T-helper 17 cell (primary cell): ENCODE data around the gene PDZRN3. TPM values are rescaled to one million over a fixed set of nuclear protein-coding genes. Genes with fewer than 3 reads are reported as not detected.

Experiments
- ATAC-seq: fragments of 150-1000 bp; cut with Tn5 transposase; 2 replicates; pipeline ENCODE4 v1.10.0; 2021; ENCODE audit warnings: mild to moderate bottlenecking, moderate library complexity
- DNase-seq, 3 donors: peaks; one replicate each; pipeline versions ENCODE4 v3.0.0 to v3.0.0-alpha.2; 2020 to 2021
- H3K9me3 ChIP-seq: one replicate; pipeline ENCODE4 v1.7.0; 2013; ENCODE audit warnings: low read length, mild to moderate bottlenecking; ENCODE audit not compliant: control insufficient read depth, poor library complexity, severe bottlenecking
- H3K27ac Mint-ChIP-seq: one replicate; pipeline ENCODE4 v1.8.0; 2022; ENCODE audit warnings: mild to moderate bottlenecking, moderate library complexity, mixed read lengths
- H3K27me3 Mint-ChIP-seq: one replicate; pipeline ENCODE4 v1.8.0; 2022; ENCODE audit warnings: mixed read lengths
- H3K36me3 Mint-ChIP-seq: one replicate; pipeline ENCODE4 v1.8.0; 2022; ENCODE audit warnings: low read depth, mixed read lengths
- H3K4me1 Mint-ChIP-seq: one replicate; pipeline ENCODE4 v1.8.0; 2022; ENCODE audit warnings: mild to moderate bottlenecking, mixed read lengths
- H3K4me3 Mint-ChIP-seq: one replicate; pipeline ENCODE4 v1.8.0; 2022; ENCODE audit warnings: mild to moderate bottlenecking, moderate library complexity, mixed read lengths
- total RNA-seq, 4 donors: library from RNA in 2 of 4; stranded (reverse) in 2 of 4; gene quantifications; one replicate each; pipeline ENCODE4 v1.2.3 and lab custom pipeline; 2022 to 2026

PDZRN3 gene
- total RNA-seq, 2 donors from 2014 or later: not detected

DNA sequence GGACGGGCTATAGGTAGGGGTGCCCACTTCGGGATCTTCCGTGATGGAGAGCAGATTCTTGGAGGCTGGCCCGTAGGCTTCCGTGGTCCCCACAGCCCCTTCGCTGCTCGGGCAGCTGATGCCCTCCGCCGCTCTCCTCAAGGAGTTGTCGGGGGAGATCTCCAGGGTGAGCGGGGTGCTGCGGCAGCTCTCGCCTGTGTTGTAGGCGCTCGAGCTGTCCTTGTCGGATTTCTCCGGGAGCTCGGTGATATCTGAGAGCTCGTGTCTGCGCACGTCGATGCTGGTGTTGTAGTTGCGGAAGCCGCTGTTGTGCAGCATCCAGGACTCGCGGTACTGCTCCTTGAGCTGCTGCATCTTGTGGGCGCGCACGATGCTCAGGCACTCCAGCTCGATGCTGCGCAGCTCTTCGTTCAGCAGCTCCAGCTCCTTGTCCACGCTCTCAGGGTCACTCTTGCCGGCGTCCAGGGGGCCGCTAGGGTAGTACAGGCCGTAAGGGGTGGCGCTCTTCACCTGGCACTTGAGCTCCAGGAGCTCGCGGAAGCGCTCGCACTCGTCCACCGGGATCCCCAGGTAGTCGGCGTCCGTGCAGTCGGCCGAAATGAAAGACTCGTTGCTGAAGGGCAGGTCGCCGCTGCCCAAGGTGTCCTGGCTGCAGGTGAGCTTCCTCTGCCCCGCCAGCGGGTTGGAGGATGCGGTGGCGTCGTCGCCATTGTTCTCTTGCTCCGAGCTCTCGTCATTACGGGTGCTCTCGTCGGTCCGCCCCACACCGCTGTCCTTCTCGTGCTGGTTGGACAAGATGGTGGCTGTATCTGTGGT is 240.4 kb downstream of the PDZRN3 start:
- no peaks in the 10 kb centered on the region for H3K36me3 Mint-ChIP-seq
- DNase-seq: no peak
- no peak overlapping the region for H3K4me3 Mint-ChIP-seq
- H3K9me3 ChIP-seq: no peaks in the 10 kb centered on the region
- H3K4me1 Mint-ChIP-seq: no peaks in the 10 kb centered on the region
- no peak for ATAC-seq
- H3K27me3 Mint-ChIP-seq: no peaks in the 10 kb centered on the region
- no peak overlapping the region for H3K27ac Mint-ChIP-seq

DNA sequence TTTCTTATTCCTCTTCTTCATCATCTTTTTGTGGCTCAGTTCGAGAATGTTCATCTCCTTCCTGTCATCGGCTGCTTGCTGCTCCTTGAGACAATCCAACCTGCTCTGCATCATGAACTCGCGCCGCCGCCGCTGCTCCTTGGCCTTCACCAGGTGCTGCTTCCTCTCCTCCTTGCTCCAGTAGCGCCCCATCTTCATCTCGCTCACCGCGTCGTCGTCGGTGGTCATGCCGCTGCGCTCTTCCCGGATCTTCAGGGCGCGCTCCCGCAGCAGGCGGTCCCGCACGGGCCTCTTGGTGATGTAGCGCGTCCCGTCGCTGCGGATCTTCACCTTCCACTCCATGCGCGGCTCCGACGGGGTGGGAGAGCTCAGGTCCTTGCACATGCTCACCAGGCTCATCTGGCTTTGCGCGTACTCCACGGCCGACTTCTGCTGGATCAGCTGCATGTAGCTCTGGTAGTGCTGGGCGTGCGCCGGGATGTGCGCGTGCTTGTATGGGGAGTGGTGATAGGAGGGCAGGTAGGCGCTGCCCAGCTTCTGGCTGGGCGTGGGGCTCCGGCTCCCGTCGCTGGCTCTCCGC is 241.2 kb downstream of the PDZRN3 start:
- H3K4me1 Mint-ChIP-seq: no peaks in the 10 kb centered on the region
- ATAC-seq (no peak), DNase-seq (no peak)
- H3K36me3 Mint-ChIP-seq: no peaks in the 10 kb centered on the region
- no peaks in the 10 kb centered on the region for H3K27me3 Mint-ChIP-seq
- no peak overlapping the region for H3K4me3 Mint-ChIP-seq
- H3K27ac Mint-ChIP-seq: no peak overlapping the region
- no peaks in the 10 kb centered on the region for H3K9me3 ChIP-seq

DNA sequence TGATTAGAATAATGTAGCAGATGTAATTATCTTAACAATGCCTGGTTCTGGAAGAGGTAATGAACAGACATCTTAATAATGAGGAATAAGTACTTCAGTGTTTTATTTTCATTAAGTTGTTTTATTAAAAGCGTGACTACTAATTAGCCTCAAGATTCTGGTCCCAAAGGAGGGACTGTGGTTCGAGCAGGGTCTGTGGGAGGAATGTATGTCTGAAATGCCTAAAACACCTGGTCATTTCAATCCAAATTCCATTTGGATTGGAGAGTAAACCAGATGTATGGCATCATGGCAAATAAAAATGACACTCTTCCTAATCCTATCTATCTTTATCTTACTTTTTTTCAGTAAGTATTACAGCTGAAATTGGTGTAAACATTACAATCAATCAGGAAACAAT is 243.2 kb downstream of the PDZRN3 start:
- H3K4me3 Mint-ChIP-seq: no peak overlapping the region
- H3K4me1 Mint-ChIP-seq: no peaks in the 10 kb centered on the region
- H3K27ac Mint-ChIP-seq: no peak overlapping the region
- no peaks in the 10 kb centered on the region for H3K36me3 Mint-ChIP-seq
- H3K27me3 Mint-ChIP-seq: no peaks in the 10 kb centered on the region
- DNase-seq (no peak), ATAC-seq (no peak)
- H3K9me3 ChIP-seq: no peaks in the 10 kb centered on the region

DNA sequence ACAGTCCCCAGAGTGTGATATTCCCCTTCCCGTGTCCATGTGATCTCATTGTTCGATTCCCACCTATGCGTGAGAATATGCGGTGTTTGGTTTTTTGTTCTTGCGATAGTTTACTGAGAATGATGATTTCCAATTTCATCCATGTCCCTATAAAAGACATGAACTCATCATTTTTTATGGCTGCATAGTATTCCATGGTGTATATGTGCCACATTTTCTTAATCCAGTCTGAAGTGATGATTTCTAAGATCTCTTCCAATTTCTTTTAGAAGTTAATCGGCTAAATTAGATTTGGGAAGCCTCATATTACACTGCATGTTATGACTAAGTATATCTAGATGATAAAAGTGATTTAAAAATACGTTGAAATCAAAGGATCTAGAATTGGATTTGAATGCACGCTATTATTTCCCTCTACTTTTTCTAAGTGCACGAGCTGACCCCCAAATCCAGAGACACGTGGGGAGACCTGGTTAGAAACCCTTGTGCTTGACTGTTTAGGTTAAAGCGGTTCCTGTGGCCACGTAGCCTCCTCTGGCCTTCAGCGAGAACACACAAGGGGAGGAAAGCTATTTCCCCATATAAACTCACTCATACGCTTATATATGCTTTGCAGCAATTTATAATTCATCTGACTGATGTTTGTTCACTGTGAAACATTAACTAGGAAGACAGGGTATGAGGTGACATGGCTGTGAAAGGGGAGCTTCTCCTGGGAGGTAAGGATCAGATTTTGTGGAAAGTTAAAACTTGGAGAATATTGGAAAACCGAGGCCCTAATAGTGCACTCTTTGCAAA is 243.8 kb downstream of the PDZRN3 start:
- Mint-ChIP-seq H3K27ac (no peak overlapping the region), H3K4me3 (no peak overlapping the region), H3K4me1 (no peaks in the 10 kb centered on the region), H3K27me3 (no peaks in the 10 kb centered on the region), H3K36me3 (no peaks in the 10 kb centered on the region)
- ATAC-seq: no peak
- no peak for DNase-seq
- no peaks in the 10 kb centered on the region for H3K9me3 ChIP-seq

DNA sequence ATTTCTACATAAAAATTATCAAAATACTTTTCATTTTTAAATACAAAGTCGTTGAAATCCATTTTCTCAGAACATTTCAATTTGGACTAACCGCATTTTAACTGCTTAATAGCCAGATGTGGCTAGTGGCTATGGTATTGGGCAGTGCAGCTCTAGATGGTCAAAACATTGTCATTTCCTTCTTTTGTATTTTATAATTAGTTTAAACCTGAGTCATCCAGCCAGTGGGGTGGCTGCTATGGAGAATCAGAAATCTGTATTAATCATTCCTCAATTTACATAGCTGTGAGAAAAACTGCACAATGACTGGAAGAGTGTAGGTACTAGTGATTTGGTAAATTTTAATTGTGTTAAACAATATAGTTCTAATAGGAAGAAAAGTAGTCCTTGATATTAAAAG is 245.3 kb downstream of the PDZRN3 start:
- ATAC-seq (no peak), DNase-seq (no peak)
- Mint-ChIP-seq H3K4me1 (no peaks in the 10 kb centered on the region), H3K27ac (no peak overlapping the region), H3K4me3 (no peak overlapping the region), H3K36me3 (no peaks in the 10 kb centered on the region), H3K27me3 (no peaks in the 10 kb centered on the region)
- H3K9me3 ChIP-seq: no peaks in the 10 kb centered on the region

DNA sequence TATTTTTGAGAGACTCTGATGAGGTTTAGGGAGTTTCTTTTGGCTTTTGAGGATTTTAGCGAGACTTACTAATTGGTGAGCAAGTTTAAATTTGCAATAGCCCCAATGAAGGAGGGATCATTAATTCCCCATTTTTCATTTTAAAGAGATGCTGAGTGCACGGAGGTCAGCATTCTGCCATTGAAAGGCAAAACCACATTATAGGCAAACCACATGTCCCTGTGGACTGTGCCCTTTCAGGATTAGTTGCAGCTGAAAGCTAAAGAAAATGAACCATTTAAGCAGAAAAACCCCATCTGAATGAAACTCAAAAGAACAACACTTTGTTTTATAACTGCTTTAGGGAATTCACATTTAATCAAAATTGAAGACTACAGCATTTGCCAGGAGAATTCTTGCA is 246.5 kb downstream of the PDZRN3 start:
- H3K4me3 Mint-ChIP-seq: no peak overlapping the region
- no peak for DNase-seq
- ATAC-seq: no peak
- no peaks in the 10 kb centered on the region for H3K36me3 Mint-ChIP-seq
- H3K9me3 ChIP-seq: no peaks in the 10 kb centered on the region
- H3K27me3 Mint-ChIP-seq: no peaks in the 10 kb centered on the region
- no peaks in the 10 kb centered on the region for H3K4me1 Mint-ChIP-seq
- H3K27ac Mint-ChIP-seq: no peak overlapping the region

DNA sequence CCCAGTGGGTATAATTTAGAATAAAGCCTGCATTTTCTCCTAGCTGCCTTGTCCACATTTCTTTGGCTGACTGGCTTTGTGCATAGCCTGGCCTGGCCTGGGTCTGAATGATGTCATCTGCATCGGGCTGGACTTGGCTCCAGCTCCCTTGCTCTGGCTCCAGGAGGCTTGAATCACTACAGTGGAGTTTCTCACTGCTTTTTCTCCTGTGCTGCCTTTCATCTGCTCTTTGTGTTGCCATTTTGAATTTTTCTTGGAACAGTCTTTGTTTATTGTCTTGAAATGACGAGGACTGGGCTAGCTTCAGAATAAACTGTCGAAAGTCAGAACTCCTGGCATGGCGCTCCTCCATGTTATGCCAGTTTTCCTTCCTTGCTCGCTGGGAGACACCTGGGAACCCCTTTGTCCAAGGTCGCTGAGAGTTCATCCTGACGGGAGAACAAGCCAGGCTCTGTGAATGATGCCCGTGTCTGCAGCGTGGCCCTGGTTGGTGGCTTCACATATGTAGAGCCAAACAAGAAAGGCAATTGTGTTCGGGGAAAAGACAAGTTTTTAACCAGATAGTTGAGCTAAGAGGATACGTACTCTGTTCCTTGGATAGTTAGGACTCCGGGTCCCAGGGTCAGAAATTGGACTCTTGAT is 258.9 kb downstream of the PDZRN3 start:
- Mint-ChIP-seq H3K36me3 (no peaks in the 10 kb centered on the region), H3K4me1 (no peaks in the 10 kb centered on the region)
- no peak for ATAC-seq

DNA sequence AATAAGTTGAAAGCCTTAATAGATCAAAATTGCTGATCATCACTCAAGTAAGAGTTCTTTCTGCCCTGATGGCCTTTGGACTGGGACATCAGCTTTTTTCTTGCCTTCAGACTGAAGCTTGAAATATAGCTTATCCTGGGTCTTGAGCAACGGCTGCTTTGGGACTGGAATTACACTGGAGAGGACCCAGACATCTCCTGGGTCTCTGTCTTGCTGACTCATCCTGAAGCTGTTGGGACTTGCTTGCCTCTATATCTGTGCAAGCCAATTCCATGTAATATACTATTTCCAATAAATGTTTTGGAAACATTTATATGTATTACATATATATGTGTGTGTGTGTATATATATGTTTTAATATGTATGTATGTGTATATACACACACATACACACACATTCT is 260.2 kb downstream of the PDZRN3 start:
- Mint-ChIP-seq H3K4me3 (no peak overlapping the region), H3K27ac (no peak overlapping the region), H3K4me1 (no peaks in the 10 kb centered on the region), H3K27me3 (no peaks in the 10 kb centered on the region), H3K36me3 (no peaks in the 10 kb centered on the region)
- ATAC-seq (no peak), DNase-seq (no peak)
- H3K9me3 ChIP-seq: no peaks in the 10 kb centered on the region

More for the DNA sequence above, 258.9 kb downstream of the PDZRN3 start:
- no peaks in the 10 kb centered on the region for H3K9me3 ChIP-seq
- Mint-ChIP-seq H3K27me3 (no peaks in the 10 kb centered on the region), H3K4me3 (no peak overlapping the region), H3K27ac (no peak overlapping the region)
- DNase-seq: no peak

DNA sequence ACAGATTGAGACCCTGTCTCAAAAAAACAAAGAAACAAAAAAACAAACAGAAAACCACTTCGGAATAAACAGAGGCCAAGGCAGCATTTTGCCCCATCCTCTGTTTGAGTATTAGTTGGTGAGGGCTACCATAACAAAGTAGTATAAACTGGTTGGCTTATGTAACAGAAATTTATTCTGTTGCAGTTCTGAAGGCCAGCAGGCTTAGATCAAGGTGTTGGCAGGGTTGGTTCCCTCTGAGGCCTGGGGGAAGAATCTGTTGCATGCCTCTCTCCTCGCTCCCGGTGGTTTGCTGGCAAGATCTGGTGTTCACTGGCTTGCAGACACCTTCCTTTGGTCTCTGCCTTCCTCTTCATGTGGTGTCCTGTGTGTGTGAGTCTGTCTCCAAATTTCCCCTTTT is 261.6 kb downstream of the PDZRN3 start:
- no peaks in the 10 kb centered on the region for H3K9me3 ChIP-seq
- Mint-ChIP-seq H3K4me1 (no peaks in the 10 kb centered on the region), H3K27ac (no peak overlapping the region), H3K27me3 (no peaks in the 10 kb centered on the region), H3K4me3 (no peak overlapping the region), H3K36me3 (no peaks in the 10 kb centered on the region)
- ATAC-seq: no peak
- DNase-seq: no peak

DNA sequence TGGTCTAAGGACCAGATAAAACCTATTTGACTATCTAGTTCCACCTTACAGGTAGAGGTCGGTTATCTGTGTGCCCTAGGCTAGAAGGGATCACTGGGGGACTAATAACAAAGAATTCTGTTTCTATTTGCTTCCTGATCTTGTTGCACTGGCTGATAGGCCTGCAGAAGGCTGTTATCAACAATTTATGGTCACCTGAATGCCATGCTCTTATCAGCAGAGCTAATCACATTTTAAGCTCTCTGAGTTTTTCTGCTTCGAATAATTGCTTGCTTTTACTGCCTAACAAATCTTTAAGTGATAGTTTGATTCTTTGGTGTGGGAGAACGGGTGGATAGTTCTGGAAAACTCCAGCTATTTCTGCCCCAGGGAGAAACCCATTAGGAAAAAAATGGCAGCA is 263.1 kb downstream of the PDZRN3 start:
- Mint-ChIP-seq H3K27me3 (no peaks in the 10 kb centered on the region), H3K36me3 (no peaks in the 10 kb centered on the region), H3K27ac (no peak overlapping the region), H3K4me3 (no peak overlapping the region), H3K4me1 (no peaks in the 10 kb centered on the region)
- DNase-seq (no peak), ATAC-seq (no peak)
- no peaks in the 10 kb centered on the region for H3K9me3 ChIP-seq

DNA sequence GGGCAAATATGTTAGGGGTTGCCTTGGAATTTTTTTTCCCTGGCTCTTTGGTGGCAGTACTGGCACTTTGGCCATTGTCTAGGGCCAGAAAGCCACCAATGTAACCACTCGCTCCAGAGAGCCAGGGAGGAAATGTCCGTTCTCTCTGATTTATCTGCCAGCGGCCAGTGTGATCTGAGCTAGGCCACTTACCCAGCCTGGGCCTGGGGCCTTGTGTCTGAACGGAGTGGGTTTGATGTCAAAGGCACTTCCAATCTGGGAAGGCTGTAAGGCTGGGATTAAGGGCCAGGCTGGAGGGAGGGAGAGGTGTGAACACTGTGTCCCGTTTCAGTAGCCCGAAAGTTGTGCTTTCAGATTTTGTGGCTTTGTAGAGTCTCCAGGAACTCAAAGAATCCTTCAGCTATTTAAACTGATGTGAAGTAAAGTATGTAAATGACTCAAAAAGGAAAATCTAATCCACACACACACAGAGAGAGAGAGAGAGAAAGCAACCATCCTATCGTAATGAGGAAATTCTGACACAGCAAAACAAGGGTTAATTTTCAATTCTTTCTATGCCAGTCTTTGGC is 271.0 kb downstream of the PDZRN3 start:
- DNase-seq (no peak), ATAC-seq (no peak)
- Mint-ChIP-seq H3K4me1 (no peaks in the 10 kb centered on the region), H3K4me3 (no peak overlapping the region), H3K36me3 (no peaks in the 10 kb centered on the region), H3K27ac (no peak overlapping the region), H3K27me3 (no peaks in the 10 kb centered on the region)
- H3K9me3 ChIP-seq: no peaks in the 10 kb centered on the region

DNA sequence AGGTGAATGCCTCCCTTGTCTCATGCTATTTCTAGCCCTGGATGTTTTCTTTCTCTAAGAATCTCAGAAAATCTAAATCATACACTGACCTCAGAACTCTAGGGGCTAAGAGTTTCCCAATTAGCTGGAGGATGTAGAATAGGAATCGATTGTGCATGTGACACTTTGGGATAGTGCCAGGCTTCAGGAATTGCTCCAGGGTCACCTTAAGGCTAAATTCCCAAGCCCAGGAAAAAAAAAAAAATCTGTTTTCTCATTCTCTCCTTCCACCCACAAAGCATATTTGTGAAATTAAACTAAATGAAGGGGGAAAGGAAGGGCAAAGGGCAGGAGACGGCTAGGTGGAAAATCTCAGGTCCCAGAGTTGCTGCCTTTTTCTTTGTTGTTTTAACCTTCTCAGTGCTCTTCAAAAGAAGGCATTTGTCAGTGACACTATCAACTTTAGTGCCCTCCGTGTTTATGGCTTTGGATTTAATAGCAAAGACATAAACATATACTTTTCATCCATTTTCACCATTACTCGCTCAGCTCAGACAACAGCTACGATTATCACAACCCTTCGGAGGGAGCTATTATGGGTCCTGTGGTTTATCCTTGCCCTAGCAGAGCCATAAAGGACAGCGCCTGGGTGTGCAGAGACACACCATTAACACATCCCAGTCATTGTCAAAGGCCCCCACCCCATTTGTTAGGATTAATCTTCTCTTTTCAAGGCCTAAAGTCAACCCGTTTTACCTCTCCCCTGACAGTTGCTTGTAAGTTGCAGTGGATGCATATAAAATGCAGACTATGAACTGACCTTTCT is 271.7 kb downstream of the PDZRN3 start:
- no peaks in the 10 kb centered on the region for H3K4me1 Mint-ChIP-seq
- H3K36me3 Mint-ChIP-seq: no peaks in the 10 kb centered on the region
- H3K27me3 Mint-ChIP-seq: no peaks in the 10 kb centered on the region

More for the DNA sequence above, 271.7 kb downstream of the PDZRN3 start:
- ATAC-seq (no peak), DNase-seq (no peak)
- Mint-ChIP-seq H3K27ac (no peak overlapping the region), H3K4me3 (no peak overlapping the region)
- H3K9me3 ChIP-seq: no peaks in the 10 kb centered on the region
